HCT116 (cell line): ENCODE measurements around the gene AKR1B1. TPM values are rescaled to one million over a fixed set of nuclear protein-coding genes. Genes with fewer than 3 reads are reported as not detected.

Experiments used
- ATAC-seq: fragments of 200-7000 bp; cut with Tn5 transposase; 2 replicates; pipeline ENCODE4 v1.9.1; 2020; ENCODE audit warnings: mild to moderate bottlenecking, moderate library complexity
- BruUV-seq: library from RNA; stranded (reverse); fragments of 400-500 nt; replicated peaks from 2 replicates; lab custom pipeline; 2021; lab: Mats Ljungman, UMichigan
- CTCF ChIA-PET: fragments of 300-600 bp; sonication (Branson Sonifier 250); formaldehyde crosslinking; loops from one replicate; lab custom pipeline; 2021; ENCODE audit warnings: antibody characterized with exemption; lab: Charles Lee
- POLR2A ChIA-PET: fragments of 300-600, 350-600 bp; sonication (Branson Sonifier 250); formaldehyde crosslinking; loops from one replicate; lab custom pipeline; 2021; ENCODE audit warnings: antibody characterized with exemption; lab: Charles Lee
- RAD21 ChIA-PET, 2 experiments: fragments of 300-600 bp; sonication (Branson Sonifier 250); formaldehyde crosslinking; loops; one replicate each; lab custom pipeline; 2023; ENCODE audit warnings: low total read pairs in 2 of 2; ENCODE audit not compliant: uncharacterized antibody in 2 of 2, unreplicated experiment in 2 of 2, low non-redundant PET in 1 of 2; lab: Charles Lee
- DNase-seq: peaks from one replicate; pipeline ENCODE4 v3.0.0-alpha.2; 2010; ENCODE audit warnings: low read depth, low spot score
- H2AFZ ChIP-seq: fragments of 200-600 bp; shearing (Covaris generic), sonication (generic); 2 replicates; pipeline ENCODE4 v1.6.1; 2017; ENCODE audit warnings: low read depth, mixed run types, mixed read lengths, antibody characterized with exemption, low read length; ENCODE audit not compliant: poor library complexity, severe bottlenecking
- H3K27ac ChIP-seq: 2 replicates; pipeline ENCODE4 v1.5.1; 2012; ENCODE audit warnings: low read depth, low read length
- H3K27me3 ChIP-seq: fragments of 200-600 bp; sonication (generic); 2 replicates; pipeline ENCODE4 v1.6.1; 2016; ENCODE audit warnings: mixed run types, low read length, mixed read lengths; ENCODE audit not compliant: insufficient read depth
- H3K36me3 ChIP-seq, 2 experiments: fragments of 200-500 bp in 1 of 2; fragments of 200-600 bp in 1 of 2; sonication (Bioruptor generic) in 1 of 2; sonication (generic) in 1 of 2; 2 replicates each; pipeline versions ENCODE4 v1.5.1 to v1.6.1; 2014 to 2016; ENCODE audit warnings: low read length in 2 of 2, inconsistent platforms in 1 of 2, mixed read lengths in 1 of 2, mixed run types in 1 of 2; ENCODE audit not compliant: insufficient read depth in 2 of 2, control insufficient read depth in 1 of 2
- H3K4me1 ChIP-seq, 2 experiments: fragments of 200-600 bp in 1 of 2; sonication (generic) in 1 of 2; 2 replicates each; pipeline versions ENCODE4 v1.5.1 to v1.6.1; 2012 to 2017; ENCODE audit warnings: low read length in 2 of 2, inconsistent platforms in 1 of 2, mild to moderate bottlenecking in 1 of 2, mixed read lengths in 1 of 2, mixed run types in 1 of 2, moderate library complexity in 1 of 2; ENCODE audit not compliant: insufficient read depth in 2 of 2, control insufficient read depth in 1 of 2
- H3K4me2 ChIP-seq: fragments of 200-600 bp; sonication (generic); 2 replicates; pipeline ENCODE4 v1.6.1; 2017; ENCODE audit warnings: mixed run types, low read length, mixed read lengths
- H3K4me3 ChIP-seq, 2 experiments: fragments of 200-600 bp in 1 of 2; sonication (generic) in 1 of 2; replicated peaks in 1 of 2; 2 replicates each; pipeline ENCODE4 v1.5.1; 2011 to 2016; ENCODE audit warnings: low read length in 2 of 2, control low read depth in 1 of 2, low read depth in 1 of 2, mild to moderate bottlenecking in 1 of 2, mixed read lengths in 1 of 2, mixed run types in 1 of 2
- H3K79me2 ChIP-seq: fragments of 200-600 bp; sonication (generic); 2 replicates; pipeline ENCODE4 v1.6.1; 2017; ENCODE audit warnings: mild to moderate bottlenecking, mixed run types, low read length, moderate library complexity, mixed read lengths; ENCODE audit not compliant: insufficient read depth
- H3K9ac ChIP-seq: fragments of 200-600 bp; sonication (generic); 2 replicates; pipeline ENCODE4 v1.6.1; 2016; ENCODE audit warnings: low read length, mixed read lengths
- H3K9me2 ChIP-seq: fragments of 200-600 bp; sonication (generic), shearing (Covaris generic); 2 replicates; pipeline ENCODE4 v1.6.1; 2017; ENCODE audit warnings: mixed run types, mild to moderate bottlenecking, moderate library complexity; ENCODE audit not compliant: insufficient read depth
- H3K9me3 ChIP-seq, 2 experiments: fragments of 200-500 bp in 1 of 2; fragments of 200-600 bp in 1 of 2; sonication (Bioruptor generic) in 1 of 2; sonication (generic) in 1 of 2; 2 replicates each; pipeline ENCODE4 v1.6.1; 2014 to 2017; ENCODE audit warnings: low read length in 2 of 2, mixed read lengths in 2 of 2, inconsistent platforms in 1 of 2, low read depth in 1 of 2, mild to moderate bottlenecking in 1 of 2, mixed run types in 1 of 2, moderate library complexity in 1 of 2; ENCODE audit not compliant: control insufficient read depth in 1 of 2, insufficient read depth in 1 of 2
- H4K20me1 ChIP-seq: fragments of 200-600 bp; sonication (generic), shearing (Covaris generic); 2 replicates; pipeline ENCODE4 v1.6.1; 2017; ENCODE audit warnings: mixed run types, mild to moderate bottlenecking, moderate library complexity; ENCODE audit not compliant: insufficient read depth
- CBX3 ChIP-seq: IDR thresholded peaks from 2 replicates; pipeline ENCODE4 v1.6.1; 2012; ENCODE audit warnings: low read depth
- EGR1 ChIP-seq: IDR thresholded peaks from 2 replicates; pipeline ENCODE4 v1.6.1; 2012; ENCODE audit warnings: low read depth
- EZH2 ChIP-seq: fragments of 200-600 bp; sonication (generic); IDR thresholded peaks from 2 replicates; pipeline ENCODE4 v1.6.1; 2017; ENCODE audit warnings: antibody characterized with exemption, mixed run types
- EZH2phosphoT487 ChIP-seq: fragments of 200-600 bp; IDR thresholded peaks from 2 replicates; pipeline ENCODE4 v1.6.1; 2018; ENCODE audit warnings: antibody characterized with exemption, borderline replicate concordance
- FOSL1 ChIP-seq: IDR thresholded peaks from 2 replicates; pipeline ENCODE4 v1.6.1; 2012; ENCODE audit warnings: low read depth
- JUND ChIP-seq: IDR thresholded peaks from 2 replicates; pipeline ENCODE4 v1.6.1; 2012
- POLR2A ChIP-seq: IDR thresholded peaks from 2 replicates; pipeline ENCODE4 v1.7.0; 2011; ENCODE audit warnings: borderline replicate concordance; ENCODE audit not compliant: insufficient read depth, insufficient read length; ENCODE audit errors: extremely low read depth
- RAD21 ChIP-seq: IDR thresholded peaks from 2 replicates; pipeline ENCODE4 v1.6.1; 2012; ENCODE audit warnings: low read depth, mild to moderate bottlenecking
- SIN3A ChIP-seq: IDR thresholded peaks from 2 replicates; pipeline ENCODE4 v1.6.1; 2012; ENCODE audit warnings: low read depth
- ZFX ChIP-seq: fragments of 450-650 bp; IDR thresholded peaks from 2 replicates; pipeline ENCODE4 v1.6.1; 2017
- intact Hi-C: fragments of 100-400 bp; cut with micrococcal nuclease; formaldehyde crosslinking; loops from 2 replicates; pipeline ENCODE4 v1.10.0; 2022
- total RNA-seq: library from RNA; stranded (reverse); gene quantifications from one replicate; pipeline ENCODE4 v1.2.1, GENCODE V29; 2021; ENCODE audit not compliant: unreplicated experiment
- TF ChIP-seq, protein P1 (sequence below): IDR thresholded peaks from 2 replicates; pipeline ENCODE4 v1.6.1; 2012
- TF ChIP-seq, protein P2 (sequence below): IDR thresholded peaks from 2 replicates; pipeline ENCODE4 v1.6.1; 2012

AKR1B1 gene
- total RNA-seq, 1 experiment from 2014 or later: 56.8 TPM

DNA sequence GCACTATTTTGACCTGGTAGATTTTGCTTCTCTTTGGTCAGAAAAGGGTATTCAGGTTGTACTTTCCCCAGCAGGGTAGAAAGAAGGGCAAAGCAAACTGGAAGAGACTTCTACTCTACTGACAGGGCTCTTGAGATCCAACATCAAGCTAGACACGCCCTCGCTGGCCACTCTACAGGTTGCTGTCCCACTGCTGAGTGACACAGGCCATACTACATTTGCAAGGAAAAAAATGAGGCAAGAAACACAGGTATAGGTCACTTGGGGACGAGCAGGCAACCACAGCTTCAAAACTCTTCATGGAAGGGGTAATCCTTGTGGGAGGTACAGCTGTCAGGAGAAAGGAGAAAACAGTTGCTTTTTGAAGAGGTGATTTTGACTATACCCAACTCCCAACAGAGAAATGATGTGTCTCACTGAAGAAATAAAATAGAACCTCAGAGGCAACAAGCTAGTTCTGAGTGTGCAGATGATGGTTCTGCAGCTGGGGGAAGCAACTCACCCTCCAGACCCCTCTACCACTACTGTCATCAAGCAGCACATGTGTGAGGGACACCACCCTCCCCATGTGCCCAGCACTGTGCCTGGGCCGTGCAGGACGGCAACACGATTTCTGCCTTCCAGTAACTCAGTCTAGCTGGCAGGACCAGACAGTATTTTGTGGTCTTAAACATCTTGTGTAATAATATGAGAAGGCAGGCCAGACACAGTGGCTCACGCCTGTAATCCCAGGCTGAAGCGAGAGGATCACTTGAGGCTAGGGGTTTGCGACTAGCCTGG lies 16.3 kb downstream of the AKR1B1 start:
- H3K36me3 ChIP-seq: no peaks in the 10 kb centered on the region

GRCh38 chr7:134441264-134441663 lies 17.6 kb downstream of the AKR1B1 start:
- no peak overlapping the region for H3K4me2 ChIP-seq
- H3K9ac ChIP-seq: no peak overlapping the region
- no peaks in the 10 kb centered on the region for H3K27me3 ChIP-seq
- no peaks in the 10 kb centered on the region; the same call in 1 of the 2 replicates for H3K9me2 ChIP-seq
- ChIA-PET RAD21 (no interaction called here), CTCF (no interaction called here), POLR2A (no interaction called here)
- H2AFZ ChIP-seq: no peak overlapping the region
- H4K20me1 ChIP-seq: no peaks in the 10 kb centered on the region
- ATAC-seq: no peak
- no peaks in the 10 kb centered on the region for H3K79me2 ChIP-seq
- no peak overlapping the region for H3K4me3 ChIP-seq
- TF ChIP-seq ZFX (no peak), POLR2A (no peak), RAD21 (no peak)
- TF ChIP-seq, protein P1, sequence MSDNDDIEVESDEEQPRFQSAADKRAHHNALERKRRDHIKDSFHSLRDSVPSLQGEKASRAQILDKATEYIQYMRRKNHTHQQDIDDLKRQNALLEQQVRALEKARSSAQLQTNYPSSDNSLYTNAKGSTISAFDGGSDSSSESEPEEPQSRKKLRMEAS: no peak
- TF ChIP-seq, all 23 proteins: peak for 0
- no TSS peak for BruUV-seq
- Histone ChIP-seq H3K4me1 (no peaks in the 10 kb centered on the region), H3K27ac (no peak overlapping the region), H3K9me3 (no peaks in the 10 kb centered on the region), H3K36me3 (no peaks in the 10 kb centered on the region)
- intact Hi-C loops: no loop called here
- DNase-seq: no peak

More for the DNA sequence above, 16.3 kb downstream of the AKR1B1 start:
- intact Hi-C loops: no loop called here
- no peaks in the 10 kb centered on the region for H3K9me3 ChIP-seq
- H2AFZ ChIP-seq: no peak overlapping the region
- no peaks in the 10 kb centered on the region for H3K27me3 ChIP-seq
- ATAC-seq (no peak), DNase-seq (no peak)
- no peak overlapping the region for H3K27ac ChIP-seq
- H4K20me1 ChIP-seq: no peaks in the 10 kb centered on the region
- ChIA-PET POLR2A (no interaction called here), CTCF (interaction anchor here (0.5 to 0.9 kb wide), 2 partner anchors 9 to 38 kb away, joined by 3 to 4 read pairs; no protein-coding TSS in a partner anchor), RAD21 (no interaction called here)
- BruUV-seq: no TSS peak
- H3K4me1 ChIP-seq: peaks cover 0 to 3% of the 10 kb centered on the region in 2 experiments; a peak in 2 of 4 replicates
- no peak overlapping the region for H3K4me3 ChIP-seq
- no peak overlapping the region for H3K9ac ChIP-seq
- H3K4me2 ChIP-seq: no peak overlapping the region
- no peaks in the 10 kb centered on the region for H3K79me2 ChIP-seq
- H3K9me2 ChIP-seq: no peaks in the 10 kb centered on the region
- TF ChIP-seq, protein P2, sequence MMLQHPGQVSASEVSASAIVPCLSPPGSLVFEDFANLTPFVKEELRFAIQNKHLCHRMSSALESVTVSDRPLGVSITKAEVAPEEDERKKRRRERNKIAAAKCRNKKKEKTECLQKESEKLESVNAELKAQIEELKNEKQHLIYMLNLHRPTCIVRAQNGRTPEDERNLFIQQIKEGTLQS: no peak
- no peak for TF ChIP-seq JUND
- TF ChIP-seq FOSL1: no peak
- TF ChIP-seq SIN3A: no peak
- no peak for TF ChIP-seq POLR2A
- TF ChIP-seq EZH2phosphoT487: no peak
- no peak for TF ChIP-seq EZH2
- no peak for TF ChIP-seq EGR1
- no peak for TF ChIP-seq CBX3
- TF ChIP-seq, protein P1: no peak
